MM.1S (cell line): ENCODE data around the gene NEURL1B.

Experiments
- DNase-seq: peaks from one replicate; pipeline ENCODE4 v3.0.0-alpha.2; 2015
- H2AFZ ChIP-seq: fragments of 300-600 bp; sonication (generic); 2 replicates; pipeline ENCODE4 v1.6.0; 2016; ENCODE audit warnings: antibody characterized with exemption, low read length
- H3F3A ChIP-seq: fragments of 300-600 bp; sonication (generic); 2 replicates; pipeline ENCODE4 v1.6.1; 2016; ENCODE audit warnings: mild to moderate bottlenecking, antibody characterized with exemption, low read length, moderate library complexity, mixed read lengths; ENCODE audit not compliant: insufficient read depth
- H3K27ac ChIP-seq: fragments of 300-600 bp; sonication (generic); 2 replicates; pipeline ENCODE4 v1.5.1; 2016; ENCODE audit warnings: mild to moderate bottlenecking, low read length
- H3K27me3 ChIP-seq: fragments of 300-600 bp; sonication (generic); replicated peaks from 2 replicates; pipeline ENCODE4 v1.6.0; 2016; ENCODE audit warnings: low read length; ENCODE audit not compliant: insufficient read depth
- H3K36me3 ChIP-seq: fragments of 300-600 bp; sonication (generic); replicated peaks from 2 replicates; pipeline ENCODE4 v1.6.1; 2016; ENCODE audit warnings: mild to moderate bottlenecking, low read length, mixed read lengths; ENCODE audit not compliant: insufficient read depth
- H3K4me1 ChIP-seq: fragments of 300-600 bp; sonication (generic); 2 replicates; pipeline ENCODE4 v1.6.1; 2016; ENCODE audit warnings: low read length, mixed read lengths
- H3K4me2 ChIP-seq: fragments of 300-600 bp; sonication (generic); 2 replicates; pipeline ENCODE4 v1.6.0; 2016; ENCODE audit warnings: low read depth, low read length
- H3K4me3 ChIP-seq: fragments of 300-600 bp; sonication (generic); 2 replicates; pipeline ENCODE4 v1.5.1; 2016; ENCODE audit warnings: low read length, mixed read lengths
- H3K79me2 ChIP-seq: fragments of 300-600 bp; sonication (generic); 2 replicates; pipeline ENCODE4 v1.6.1; 2016; ENCODE audit warnings: mixed run types, low read length, mixed read lengths
- H3K9ac ChIP-seq: fragments of 300-600 bp; sonication (generic); 2 replicates; pipeline ENCODE4 v1.6.1; 2016; ENCODE audit warnings: low read length, mixed read lengths
- H3K9me2 ChIP-seq: fragments of 300-600 bp; sonication (generic); replicated peaks from 2 replicates; pipeline ENCODE4 v1.6.1; 2016; ENCODE audit warnings: mild to moderate bottlenecking, low read length, mixed read lengths; ENCODE audit not compliant: insufficient read depth
- H3K9me3 ChIP-seq: fragments of 300-600 bp; sonication (generic); replicated peaks from 2 replicates; pipeline ENCODE4 v1.6.1; 2016; ENCODE audit warnings: mild to moderate bottlenecking, low read length, mixed read lengths; ENCODE audit not compliant: insufficient read depth
- H4K20me1 ChIP-seq: fragments of 300-600 bp; sonication (generic); 2 replicates; pipeline ENCODE4 v1.6.1; 2016; ENCODE audit warnings: mild to moderate bottlenecking, low read length, moderate library complexity, mixed read lengths; ENCODE audit not compliant: insufficient read depth
- CTCF ChIP-seq: fragments of 300-600 bp; sonication (generic); IDR thresholded peaks from 2 replicates; pipeline ENCODE4 v1.5.1; 2016; ENCODE audit warnings: antibody characterized with exemption, low read length, mixed read lengths
- EZH2 ChIP-seq: fragments of 300-600 bp; sonication (generic); optimal IDR thresholded peaks from 2 replicates; pipeline ENCODE3; 2017; ENCODE audit warnings: low read depth, mild to moderate bottlenecking, antibody characterized with exemption, low read length, mixed read lengths
- EZH2phosphoT487 ChIP-seq: fragments of 300-600 bp; sonication (generic); IDR thresholded peaks from 2 replicates; pipeline ENCODE4 v1.6.1; 2018; ENCODE audit warnings: antibody characterized with exemption, low read length

The NEURL1B gene

DNA sequence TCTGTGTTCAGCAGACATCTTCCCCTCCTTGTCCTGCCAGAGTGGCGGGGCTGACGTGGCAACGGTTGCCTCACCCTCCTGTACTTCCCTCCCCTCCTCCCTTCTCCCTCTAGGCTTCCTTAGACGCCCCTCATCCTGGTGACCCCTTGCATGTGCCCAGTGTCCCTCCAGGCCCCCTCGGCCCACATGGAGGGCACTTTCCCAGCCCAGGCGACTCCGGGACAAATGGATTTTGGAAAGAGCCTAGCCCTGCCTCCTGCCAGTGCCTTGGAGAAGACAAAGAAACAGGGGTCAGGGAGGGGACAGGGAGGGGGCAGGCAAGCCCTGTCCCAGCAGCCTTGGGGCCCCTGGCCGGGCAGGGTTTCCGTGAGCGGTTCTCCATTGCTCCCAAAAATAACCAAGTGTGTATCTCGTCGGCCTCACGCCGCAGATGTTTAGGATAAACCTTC, 38.3 kb upstream of the NEURL1B start:
- H3K4me2 ChIP-seq = no peak overlapping the region
- H3K9me2 ChIP-seq = no peaks in the 10 kb centered on the region
- H3K9me3 ChIP-seq = no peaks in the 10 kb centered on the region
- H3K4me3 ChIP-seq = no peak overlapping the region
- no peaks in the 10 kb centered on the region for H3K36me3 ChIP-seq
- 0 out of 2 replicates have a peak overlapping the region, but pooled peaks have one; percentile 12 for H2AFZ ChIP-seq
- no peak for TF ChIP-seq CTCF
- TF ChIP-seq EZH2phosphoT487 = no peak
- TF ChIP-seq EZH2 = no peak
- no peaks in the 10 kb centered on the region for H3K4me1 ChIP-seq
- H3K9ac ChIP-seq = no peak overlapping the region
- H3K27ac ChIP-seq = no peak overlapping the region
- no peaks in the 10 kb centered on the region for H3F3A ChIP-seq
- peaks cover 5% of the 10 kb centered on the region for H3K27me3 ChIP-seq
- no peaks in the 10 kb centered on the region for H4K20me1 ChIP-seq
- no peak for DNase-seq
- no peaks in the 10 kb centered on the region for H3K79me2 ChIP-seq

DNA sequence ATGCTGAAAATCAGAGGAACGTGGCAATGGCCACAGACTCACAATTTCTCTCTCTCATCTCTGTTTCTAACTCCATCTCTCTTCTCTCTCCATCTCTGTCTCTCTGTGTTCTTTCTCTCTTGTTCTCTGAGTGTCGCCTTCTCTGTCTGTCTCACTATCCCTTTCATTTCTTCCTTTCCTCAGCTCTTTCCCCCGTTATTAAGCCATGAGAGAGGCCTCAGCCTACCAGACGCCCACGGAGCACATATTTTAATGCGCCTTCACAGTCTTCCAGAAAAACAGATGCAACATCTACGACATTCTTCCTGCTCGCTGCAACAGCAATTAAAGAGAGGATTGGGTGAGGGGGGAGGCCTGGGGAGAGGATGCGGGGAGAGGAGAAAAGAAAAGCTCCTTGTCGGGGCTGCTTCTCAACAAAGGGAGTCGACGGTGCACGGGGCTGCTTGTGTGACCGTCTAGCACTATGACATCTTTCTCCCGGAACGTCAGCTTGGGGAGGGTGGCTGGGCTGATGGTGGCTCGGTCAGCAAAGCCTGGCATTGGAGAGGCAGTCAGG, 37.7 kb upstream of the NEURL1B start:
- no peaks in the 10 kb centered on the region for H3F3A ChIP-seq
- no peaks in the 10 kb centered on the region for H3K9me3 ChIP-seq
- H2AFZ ChIP-seq = 0 out of 2 replicates have a peak overlapping the region, but pooled peaks have one; percentile 12
- no peaks in the 10 kb centered on the region for H3K9me2 ChIP-seq
- H4K20me1 ChIP-seq = no peaks in the 10 kb centered on the region
- H3K4me2 ChIP-seq = no peak overlapping the region
- H3K36me3 ChIP-seq = no peaks in the 10 kb centered on the region
- no peak overlapping the region for H3K27ac ChIP-seq
- no peak for DNase-seq
- no peaks in the 10 kb centered on the region for H3K4me1 ChIP-seq
- H3K9ac ChIP-seq = no peak overlapping the region
- peaks cover 5% of the 10 kb centered on the region for H3K27me3 ChIP-seq
- H3K4me3 ChIP-seq = no peak overlapping the region
- no peak for TF ChIP-seq EZH2
- H3K79me2 ChIP-seq = no peaks in the 10 kb centered on the region

- no peak for DNase-seq
- TF ChIP-seq EZH2phosphoT487 (no peak), EZH2 (no peak), CTCF (no peak)
- Histone ChIP-seq H2AFZ (no peak overlapping the region), H3K4me2 (no peak overlapping the region), H3K27ac (no peak overlapping the region), H4K20me1 (no peaks in the 10 kb centered on the region), H3K36me3 (no peaks in the 10 kb centered on the region), H3K4me1 (no peaks in the 10 kb centered on the region), H3K4me3 (no peak overlapping the region), H3K79me2 (no peaks in the 10 kb centered on the region), H3K9ac (no peak overlapping the region), H3K9me3 (no peaks in the 10 kb centered on the region), H3K27me3 (peaks cover 5% of the 10 kb centered on the region), H3K9me2 (no peaks in the 10 kb centered on the region), H3F3A (no peaks in the 10 kb centered on the region)
These were observed 35.6 kb upstream of the NEURL1B start for GRCh38 chr5:172605466-172605865.

GRCh38 chr5:172606156-172606785, 34.8 kb upstream of the NEURL1B start:
- Histone ChIP-seq H3K4me2 (no peak overlapping the region), H3K4me3 (no peak overlapping the region), H3K36me3 (no peaks in the 10 kb centered on the region), H3K27ac (no peak overlapping the region), H3F3A (no peaks in the 10 kb centered on the region), H3K9me2 (no peaks in the 10 kb centered on the region), H3K4me1 (no peaks in the 10 kb centered on the region), H3K9me3 (no peaks in the 10 kb centered on the region), H4K20me1 (no peaks in the 10 kb centered on the region), H3K9ac (no peak overlapping the region), H3K27me3 (peaks cover 5% of the 10 kb centered on the region), H2AFZ (no peak overlapping the region), H3K79me2 (no peaks in the 10 kb centered on the region)
- no peak for DNase-seq
- no peak for TF ChIP-seq CTCF
- TF ChIP-seq EZH2 = no peak
- TF ChIP-seq EZH2phosphoT487 = no peak
